IgD-negative memory B cell (primary cell): Measurements from ENCODE around the gene MYLK2. TPM values are rescaled to one million over a fixed set of nuclear protein-coding genes. Genes with fewer than 3 reads are reported as not detected.

Source experiments
- H3K27ac Mint-ChIP-seq, 3 donors: one replicate each; pipeline ENCODE4 v1.8.0; 2020 to 2022; ENCODE audit warnings: mild to moderate bottlenecking in 3 of 3, mixed read lengths in 3 of 3, moderate library complexity in 1 of 3
- H3K27me3 Mint-ChIP-seq: one replicate; pipeline ENCODE4 v1.8.0; 2021; ENCODE audit warnings: mixed read lengths
- H3K36me3 Mint-ChIP-seq: one replicate; pipeline ENCODE4 v1.8.0; 2020; ENCODE audit warnings: mild to moderate bottlenecking, mixed read lengths
- H3K4me1 Mint-ChIP-seq, 3 donors: one replicate each; pipeline ENCODE4 v1.8.0; 2020 to 2022; ENCODE audit warnings: mixed read lengths in 3 of 3, mild to moderate bottlenecking in 1 of 3
- H3K4me3 Mint-ChIP-seq, 4 donors: one replicate each; pipeline ENCODE4 v1.8.0; 2020 to 2022; ENCODE audit warnings: mild to moderate bottlenecking in 4 of 4, mixed read lengths in 4 of 4, moderate library complexity in 3 of 4
- H3K9me3 Mint-ChIP-seq, 3 donors: one replicate each; pipeline ENCODE4 v1.8.0; 2020 to 2021; ENCODE audit warnings: mixed read lengths in 3 of 3, mild to moderate bottlenecking in 1 of 3
- polyA plus RNA-seq: library from polyadenylated mRNA; unstranded; fragments of 300-500 nt; fragmentation: Illumina TruSeq; gene quantifications from one replicate; pipeline ENCODE4 v1.2.3, GENCODE V29; 2021

MYLK2 gene
- polyA plus RNA-seq, 1 donor from 2014 or later, result not detected

- Mint-ChIP-seq H3K9me3 (no peaks in the 10 kb centered on the region), H3K27me3 (peaks cover 3% of the 10 kb centered on the region), H3K27ac (no peak overlapping the region), H3K4me3 (no peak overlapping the region), H3K36me3 (no peaks in the 10 kb centered on the region), H3K4me1 (no peaks in the 10 kb centered on the region)
These were observed 32.2 kb downstream of the MYLK2 start for GRCh38 chr20:31851240-31851955.

DNA sequence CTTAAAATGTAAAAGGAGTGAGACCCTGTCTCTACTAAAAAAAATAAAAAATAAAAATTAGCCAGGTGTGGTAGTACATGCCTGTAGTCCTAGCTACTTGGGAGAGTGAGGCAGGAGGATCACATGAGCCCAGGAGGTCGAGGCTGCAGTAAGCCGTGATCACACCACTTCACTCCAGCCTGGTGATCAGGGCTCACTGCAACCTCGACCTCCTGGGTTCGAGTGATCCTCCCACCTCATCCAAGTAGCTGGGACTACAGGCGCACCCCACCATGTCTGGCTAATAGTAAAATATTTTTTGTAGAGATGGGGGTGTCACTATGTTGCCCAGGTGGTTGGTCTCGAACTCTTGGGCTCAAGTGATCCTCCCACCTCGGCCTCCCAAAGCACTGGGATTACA, 34.3 kb downstream of the MYLK2 start:
- no peaks in the 10 kb centered on the region for H3K9me3 Mint-ChIP-seq
- no peaks in the 10 kb centered on the region for H3K36me3 Mint-ChIP-seq
- peaks cover 3 to 9% (median 4%) of the 10 kb centered on the region in 3 donors for H3K4me1 Mint-ChIP-seq
- no peak overlapping the region for H3K4me3 Mint-ChIP-seq
- no peak overlapping the region for H3K27ac Mint-ChIP-seq
- peaks cover 3% of the 10 kb centered on the region for H3K27me3 Mint-ChIP-seq

- Mint-ChIP-seq H3K36me3 (no peaks in the 10 kb centered on the region), H3K9me3 (no peaks in the 10 kb centered on the region), H3K4me1 (peaks cover 8 to 11% (median 11%) of the 10 kb centered on the region in 3 donors), H3K27ac (no peak overlapping the region), H3K27me3 (peaks cover 14% of the 10 kb centered on the region), H3K4me3 (no peak overlapping the region)
These were observed 37.4 kb downstream of the MYLK2 start for GRCh38 chr20:31856516-31856915.

GRCh38 chr20:31857861-31858759, 39.0 kb downstream of the MYLK2 start:
- Mint-ChIP-seq H3K36me3 (no peaks in the 10 kb centered on the region), H3K27me3 (peaks cover 16% of the 10 kb centered on the region), H3K4me3 (peak overlapping the region in 3 of 4 donors; percentile 47 to 77 (median 67)), H3K27ac (peak overlapping the region in 1 of 3 donors; percentile 81), H3K9me3 (no peaks in the 10 kb centered on the region), H3K4me1 (peaks cover 8 to 11% (median 11%) of the 10 kb centered on the region in 3 donors)

DNA sequence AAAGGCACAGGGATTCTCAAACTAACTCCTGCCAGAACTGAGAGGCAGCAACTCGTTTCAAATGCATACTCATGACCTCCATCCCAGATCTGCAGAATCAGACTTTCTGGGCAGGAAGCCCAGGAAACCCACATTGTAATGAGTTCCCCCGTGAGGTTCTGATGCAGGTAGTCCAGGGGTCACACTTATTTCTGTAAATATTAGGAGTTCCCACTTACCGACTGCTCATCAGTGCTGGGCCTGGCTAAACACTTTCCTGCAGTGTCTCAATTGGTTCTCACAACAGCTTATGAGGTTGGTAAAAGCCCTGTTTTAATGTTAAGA, 39.6 kb downstream of the MYLK2 start:
- peak overlapping the region in 3 of 4 donors; percentile 47 to 77 (median 67) for H3K4me3 Mint-ChIP-seq

GRCh38 chr20:31859266-31859997, 40.3 kb downstream of the MYLK2 start:
- Mint-ChIP-seq H3K4me1 (peaks cover 8 to 11% (median 11%) of the 10 kb centered on the region in 3 donors), H3K9me3 (no peaks in the 10 kb centered on the region), H3K36me3 (no peaks in the 10 kb centered on the region), H3K27me3 (peaks cover 13% of the 10 kb centered on the region), H3K4me3 (no peak overlapping the region), H3K27ac (peak overlapping the region in 2 of 3 donors; percentile 31 to 81)

More for the DNA sequence above, 39.6 kb downstream of the MYLK2 start:
- Mint-ChIP-seq H3K27me3 (peaks cover 16% of the 10 kb centered on the region), H3K36me3 (no peaks in the 10 kb centered on the region), H3K9me3 (no peaks in the 10 kb centered on the region), H3K4me1 (peaks cover 8 to 11% (median 11%) of the 10 kb centered on the region in 3 donors), H3K27ac (peak overlapping the region in 2 of 3 donors; percentile 31 to 81)

GRCh38 chr20:31859998-31860380, 40.8 kb downstream of the MYLK2 start:
- Mint-ChIP-seq H3K36me3 (no peaks in the 10 kb centered on the region), H3K4me1 (peaks cover 8 to 11% (median 11%) of the 10 kb centered on the region in 3 donors), H3K9me3 (no peaks in the 10 kb centered on the region), H3K27me3 (peaks cover 13% of the 10 kb centered on the region), H3K27ac (no peak overlapping the region), H3K4me3 (no peak overlapping the region)

DNA sequence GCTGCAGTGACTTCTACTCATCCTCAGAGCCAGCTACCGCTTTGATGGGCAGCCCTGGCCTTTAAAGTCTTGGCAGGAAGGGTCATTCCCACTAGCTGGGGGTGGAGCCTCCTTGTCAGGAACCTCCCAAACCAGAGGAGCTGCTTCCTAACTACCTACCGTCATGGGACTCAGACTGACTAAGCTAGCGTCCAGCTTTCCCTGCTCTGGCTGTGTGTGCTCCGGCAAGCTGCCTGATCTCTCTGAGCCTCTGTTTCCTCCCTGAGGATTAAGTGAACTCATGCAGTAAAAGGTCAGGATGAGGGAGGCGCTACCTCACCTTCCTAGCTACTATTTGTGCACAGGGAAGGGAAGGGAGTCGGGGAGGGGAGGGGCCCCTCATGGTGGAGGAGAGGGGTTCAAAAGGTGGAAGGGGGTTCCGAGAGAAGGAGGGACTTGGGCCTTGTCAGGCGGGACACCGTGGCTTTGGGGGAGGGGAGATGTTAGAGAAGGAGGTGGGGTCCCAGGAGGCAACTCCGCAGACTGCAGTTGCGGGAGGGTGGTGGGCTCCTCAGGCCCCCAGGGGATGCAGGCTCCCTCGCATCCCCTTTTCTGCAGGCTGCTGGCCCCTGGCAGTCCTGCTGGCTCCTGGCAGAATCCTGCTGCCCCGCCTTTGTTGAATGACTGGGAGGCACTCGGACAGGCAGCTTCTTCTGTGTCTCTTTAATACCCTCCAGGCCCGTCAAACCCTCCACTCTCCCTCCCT, 41.4 kb downstream of the MYLK2 start:
- no peaks in the 10 kb centered on the region for H3K9me3 Mint-ChIP-seq
- H3K27ac Mint-ChIP-seq, result no peak overlapping the region
- no peaks in the 10 kb centered on the region for H3K36me3 Mint-ChIP-seq
- H3K4me3 Mint-ChIP-seq, result peak overlapping the region in 3 of 4 donors; percentile 39 to 85 (median 41)
- peaks cover 8 to 11% (median 11%) of the 10 kb centered on the region in 3 donors for H3K4me1 Mint-ChIP-seq
- H3K27me3 Mint-ChIP-seq, result peaks cover 13% of the 10 kb centered on the region

- H3K4me1 Mint-ChIP-seq, result peaks cover 8 to 11% (median 11%) of the 10 kb centered on the region in 3 donors
- no peaks in the 10 kb centered on the region for H3K36me3 Mint-ChIP-seq
- H3K27me3 Mint-ChIP-seq, result peaks cover 13% of the 10 kb centered on the region
- H3K27ac Mint-ChIP-seq, result no peak overlapping the region
- no peaks in the 10 kb centered on the region for H3K9me3 Mint-ChIP-seq
- H3K4me3 Mint-ChIP-seq, result peak overlapping the region in 3 of 4 donors; percentile 39 to 85 (median 41)
These were observed 41.9 kb downstream of the MYLK2 start for GRCh38 chr20:31861135-31861384.

DNA sequence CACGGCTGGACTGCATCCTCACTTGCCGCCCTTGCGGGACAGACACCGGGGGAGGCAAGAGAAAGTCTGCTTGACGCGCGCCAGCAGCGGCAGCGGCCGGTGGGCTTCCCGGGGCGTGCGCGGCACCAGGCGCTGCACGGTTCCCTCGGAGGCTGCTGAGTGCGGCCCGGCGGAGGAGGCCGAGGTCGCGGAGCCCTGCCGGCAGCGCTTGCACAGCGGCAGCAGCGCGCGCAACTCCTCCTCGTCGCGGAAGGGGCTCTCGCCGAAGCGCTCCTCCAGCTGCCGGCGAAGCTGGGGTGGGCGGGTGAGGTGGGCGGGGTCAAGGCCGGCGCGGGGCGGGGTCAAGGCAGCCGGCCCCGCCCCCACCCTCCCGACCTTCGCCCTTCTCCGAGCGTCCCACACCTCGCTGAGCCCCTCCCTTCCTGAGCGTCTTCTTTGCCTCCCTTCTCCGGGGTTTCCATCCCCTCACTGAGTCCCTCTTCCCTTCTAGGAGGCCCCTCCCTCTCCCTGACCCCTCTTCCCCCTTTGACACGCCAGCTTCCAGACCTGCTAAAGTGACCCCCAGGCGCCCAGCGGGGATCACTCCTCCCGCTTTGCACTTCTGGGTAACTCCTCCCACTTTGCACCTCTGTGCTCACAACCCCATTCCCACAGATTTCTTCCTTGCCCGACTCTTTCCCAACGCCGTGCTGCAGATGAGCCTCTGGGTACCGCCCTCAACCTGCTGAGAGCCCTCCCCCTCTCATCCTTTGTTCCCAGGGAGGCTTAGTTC, 42.4 kb downstream of the MYLK2 start:
- Mint-ChIP-seq H3K9me3 (no peaks in the 10 kb centered on the region), H3K27me3 (peaks cover 13% of the 10 kb centered on the region), H3K27ac (peak overlapping the region in 1 of 3 donors; percentile 31), H3K4me3 (peak overlapping the region; percentile 2 to 81 (median 60)), H3K36me3 (no peaks in the 10 kb centered on the region), H3K4me1 (peaks cover 8 to 11% (median 11%) of the 10 kb centered on the region in 3 donors)

DNA sequence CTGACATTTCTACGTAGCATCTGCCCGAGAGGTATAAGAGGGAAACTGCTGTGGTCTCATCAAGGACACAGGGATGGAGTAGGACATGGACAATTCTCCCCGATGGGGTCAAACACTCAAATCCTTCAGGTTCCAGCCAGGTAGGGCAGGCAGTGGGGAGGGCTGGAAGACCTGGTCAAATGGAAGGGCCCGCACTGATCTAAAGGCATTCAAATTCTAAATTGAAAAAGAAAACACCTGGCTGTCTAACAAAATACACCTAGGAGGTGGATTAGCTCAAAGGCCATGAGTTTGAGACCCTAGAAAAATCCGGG, 43.0 kb downstream of the MYLK2 start:
- Mint-ChIP-seq H3K27me3 (peaks cover 16% of the 10 kb centered on the region), H3K4me1 (peaks cover 8 to 11% (median 11%) of the 10 kb centered on the region in 3 donors), H3K36me3 (no peaks in the 10 kb centered on the region), H3K4me3 (peak overlapping the region in 3 of 4 donors; percentile 2 to 64 (median 55)), H3K27ac (no peak overlapping the region), H3K9me3 (no peaks in the 10 kb centered on the region)

DNA sequence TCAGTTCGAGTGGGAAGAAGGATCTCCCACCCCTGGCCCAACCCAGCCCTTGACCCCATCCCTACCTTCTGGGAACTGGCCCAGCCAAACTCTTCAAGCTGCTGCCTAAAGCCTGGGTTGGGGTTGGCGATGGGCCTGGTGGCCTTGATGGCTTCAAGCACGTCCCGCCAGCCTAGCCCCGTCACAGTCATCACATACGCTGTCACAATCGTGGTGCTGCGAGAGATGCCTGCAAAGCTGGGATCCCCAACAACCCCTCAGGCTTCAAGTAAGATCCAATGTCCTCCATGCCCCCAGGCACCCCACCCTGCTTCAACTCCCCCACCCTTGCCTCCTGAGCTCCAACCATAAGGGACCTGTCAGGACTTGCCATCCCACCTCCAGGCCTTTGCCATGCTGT, 43.4 kb downstream of the MYLK2 start:
- Mint-ChIP-seq H3K9me3 (no peaks in the 10 kb centered on the region), H3K4me1 (peaks cover 9 to 11% (median 11%) of the 10 kb centered on the region in 3 donors), H3K27me3 (peaks cover 19% of the 10 kb centered on the region), H3K36me3 (no peaks in the 10 kb centered on the region), H3K27ac (no peak overlapping the region), H3K4me3 (peak overlapping the region in 1 of 4 donors; percentile 2)

DNA sequence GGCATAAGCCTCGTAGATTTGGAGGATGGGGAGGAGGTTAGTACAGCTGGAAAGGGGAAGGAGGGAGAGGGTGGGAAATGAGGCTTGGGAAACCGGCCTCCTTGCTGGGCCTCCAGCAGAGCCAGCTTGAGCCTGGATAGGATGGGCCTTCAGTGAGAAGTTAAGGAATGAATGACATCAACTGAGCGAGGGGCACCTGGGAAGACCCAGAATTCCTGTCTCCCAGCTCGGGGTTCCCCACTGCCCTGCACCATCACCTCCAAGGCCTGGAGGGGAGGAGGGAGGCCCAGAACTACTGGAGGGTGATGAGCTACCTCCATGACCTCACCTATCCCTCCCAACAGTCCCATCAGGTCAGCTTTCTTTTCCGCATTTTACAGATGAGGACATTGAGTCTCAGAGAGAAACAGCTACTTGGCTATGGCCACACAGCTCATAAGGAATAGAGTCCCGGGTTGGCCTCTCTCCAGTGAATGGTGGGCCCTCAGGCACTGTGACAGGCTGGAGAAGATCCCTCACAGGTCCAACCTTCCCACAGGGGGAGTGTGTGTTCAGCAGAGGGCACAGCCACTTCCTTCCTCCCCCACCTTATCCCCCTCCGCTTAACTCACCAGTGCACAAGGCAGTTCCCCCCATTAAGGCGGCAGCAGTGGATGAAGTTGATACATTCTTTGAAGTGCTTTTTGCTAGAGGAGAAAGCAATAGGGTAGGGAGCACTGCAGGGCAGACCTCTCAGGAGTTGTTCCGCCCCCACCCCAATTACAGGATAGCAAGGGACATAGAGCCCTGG, 44.3 kb downstream of the MYLK2 start:
- Mint-ChIP-seq H3K9me3 (no peaks in the 10 kb centered on the region), H3K4me3 (no peak overlapping the region), H3K27ac (no peak overlapping the region), H3K36me3 (no peaks in the 10 kb centered on the region), H3K27me3 (peaks cover 27% of the 10 kb centered on the region), H3K4me1 (peaks cover 9 to 13% (median 12%) of the 10 kb centered on the region in 3 donors)
